GM18508 (cell line): ENCODE results near the gene CRYAB.
"Not testable (repeated sequence)": the region's sequence is repeated elsewhere in the genome, so short reads cannot be mapped to it uniquely, and the experiment has no call there.

Source experiments
- ATAC-seq: cut with Tn5 transposase; IDR thresholded peaks from one replicate; pipeline ENCODE4 v1.9.1; 2021; ENCODE audit warnings: moderate number of reproducible peaks; ENCODE audit not compliant: insufficient read depth, unreplicated experiment

Gene CRYAB

DNA sequence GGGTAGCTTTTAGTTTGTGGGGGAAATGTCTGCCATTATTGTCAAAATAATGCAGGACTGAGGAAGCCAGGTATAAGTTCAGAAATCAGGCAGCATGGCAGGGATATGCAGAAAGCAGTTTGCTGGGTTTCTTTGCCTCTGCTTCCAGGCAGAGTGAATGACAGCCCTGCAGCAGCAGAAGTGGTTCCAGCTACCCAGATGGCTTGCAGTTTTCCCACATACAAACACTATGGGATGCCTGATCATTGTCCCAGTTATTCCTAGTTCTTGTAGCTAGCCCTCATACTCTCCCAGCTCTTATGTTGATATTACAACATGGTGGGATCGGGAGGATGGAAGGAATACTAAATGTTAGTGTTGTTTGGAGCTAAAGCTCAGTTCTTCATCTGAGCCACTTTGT lies 22.7 kb upstream of the CRYAB start:
- no peak for ATAC-seq

DNA sequence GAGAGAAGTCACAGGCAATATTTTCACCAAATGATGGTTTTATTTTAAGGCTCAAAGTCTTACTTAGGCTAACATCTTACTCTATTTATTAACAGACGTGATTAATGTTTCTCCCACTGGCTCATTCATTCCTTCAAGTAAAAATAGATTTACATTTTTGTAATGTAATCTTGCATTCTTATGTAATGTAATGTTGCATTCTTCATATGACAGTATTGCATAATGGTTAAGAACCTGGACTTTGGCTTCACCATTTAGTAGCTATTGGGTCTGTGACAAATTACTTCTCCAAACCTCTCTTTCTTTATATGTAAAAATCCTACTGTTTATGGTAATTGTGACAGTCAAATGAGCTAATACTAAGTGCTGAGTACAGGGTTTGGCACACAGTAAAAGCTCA lies 22.3 kb upstream of the CRYAB start:
- no peak for ATAC-seq

DNA sequence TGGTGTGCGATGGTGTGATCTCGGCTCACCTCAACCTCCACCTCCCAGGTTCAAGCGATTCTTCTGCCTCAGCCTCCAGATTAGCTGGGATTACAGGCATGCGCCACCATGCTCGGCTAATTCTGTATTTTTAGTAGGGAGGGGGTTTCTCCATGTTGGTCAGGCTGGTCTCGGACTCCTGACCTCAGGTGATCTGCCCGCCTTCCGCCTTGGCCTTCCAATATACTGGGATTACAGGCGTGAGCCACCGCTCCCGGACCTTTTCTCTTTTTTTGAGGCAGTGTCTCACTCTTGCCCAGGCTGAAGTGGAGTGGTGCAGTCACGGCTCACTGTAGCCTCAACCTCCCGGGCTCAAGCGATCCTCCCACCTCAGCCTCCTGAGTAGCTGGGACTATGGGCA lies 21.6 kb upstream of the CRYAB start:
- not testable (repeated sequence) for ATAC-seq

DNA sequence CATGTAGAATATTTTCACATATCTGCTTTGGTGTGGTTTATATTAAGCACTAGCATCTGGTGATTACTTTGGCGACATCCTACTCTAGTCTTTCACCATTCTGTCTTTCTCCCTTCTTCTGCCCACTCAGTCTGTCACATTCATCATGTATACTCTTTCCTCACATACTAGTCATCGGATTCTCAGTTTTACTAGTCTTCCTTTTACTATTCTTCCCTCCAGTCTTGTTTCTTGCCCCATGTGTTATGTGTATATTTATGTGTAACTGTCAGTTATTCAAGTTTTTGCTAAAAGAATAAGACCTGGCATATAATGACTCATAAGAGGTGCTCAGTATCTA lies 21.0 kb upstream of the CRYAB start:
- ATAC-seq, result no peak

DNA sequence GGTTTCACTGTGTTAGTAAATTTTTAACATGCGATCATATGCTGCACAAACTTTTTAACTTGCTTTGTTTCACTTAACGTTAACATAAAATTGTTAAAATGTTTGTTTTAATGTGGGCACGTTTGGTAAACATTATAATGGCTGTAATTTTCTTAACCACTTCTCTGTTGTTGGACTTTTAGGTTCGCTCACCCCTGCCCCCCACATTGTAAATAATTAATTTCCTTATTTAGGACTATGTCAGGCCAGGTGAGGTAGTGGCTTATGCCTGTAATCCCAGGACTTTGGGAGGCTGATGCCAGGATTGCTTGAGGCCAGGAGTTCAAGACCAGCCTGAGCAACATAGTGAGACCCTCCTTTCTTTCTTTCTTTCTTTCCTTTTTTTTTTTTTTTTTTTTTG lies 18.9 kb upstream of the CRYAB start:
- no peak for ATAC-seq

DNA sequence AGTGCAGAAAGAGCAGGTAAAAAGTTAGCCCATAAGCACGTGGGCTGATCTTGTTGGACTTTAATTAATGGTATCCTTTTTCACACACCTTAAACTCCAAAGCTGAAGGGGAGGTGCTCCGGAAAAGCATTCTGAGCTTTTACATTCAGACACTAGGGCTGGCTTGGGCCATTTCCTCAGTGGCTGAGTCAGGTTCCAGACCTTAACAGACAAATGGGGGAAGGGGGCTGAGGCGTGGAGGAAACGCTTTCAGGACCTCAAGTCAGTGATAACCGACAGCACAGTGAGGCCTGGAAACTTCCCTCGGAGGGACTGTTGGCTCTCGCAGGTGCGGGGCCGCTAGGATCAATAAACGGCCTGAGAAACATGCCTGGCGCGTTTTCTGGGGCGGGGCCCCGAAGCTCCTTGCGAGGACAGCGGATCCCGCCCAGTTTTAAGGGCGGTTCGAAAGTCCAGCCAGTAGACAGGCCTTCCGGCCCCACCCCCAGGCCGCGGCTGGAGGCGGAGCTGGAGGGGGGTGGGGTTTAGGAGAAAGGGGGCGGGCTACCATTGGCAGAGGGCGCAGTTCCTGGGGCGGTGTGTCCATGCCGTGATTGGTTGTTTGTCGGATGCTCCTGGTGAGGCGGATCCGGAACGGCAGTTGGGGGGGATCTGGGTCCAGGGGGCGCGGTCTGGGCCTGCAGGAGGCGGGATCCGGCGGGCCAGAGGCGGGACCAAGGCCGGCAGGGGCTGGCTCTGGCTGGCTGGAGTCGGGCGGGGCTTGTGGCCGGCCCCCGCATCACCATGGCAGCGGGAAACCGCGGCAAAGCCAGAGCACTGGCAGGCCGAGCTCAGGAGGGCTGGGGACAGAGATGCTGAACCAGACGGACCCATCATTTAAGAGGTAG lies 15.2 kb upstream of the CRYAB start:
- ATAC-seq, result peak; percentile 75

DNA sequence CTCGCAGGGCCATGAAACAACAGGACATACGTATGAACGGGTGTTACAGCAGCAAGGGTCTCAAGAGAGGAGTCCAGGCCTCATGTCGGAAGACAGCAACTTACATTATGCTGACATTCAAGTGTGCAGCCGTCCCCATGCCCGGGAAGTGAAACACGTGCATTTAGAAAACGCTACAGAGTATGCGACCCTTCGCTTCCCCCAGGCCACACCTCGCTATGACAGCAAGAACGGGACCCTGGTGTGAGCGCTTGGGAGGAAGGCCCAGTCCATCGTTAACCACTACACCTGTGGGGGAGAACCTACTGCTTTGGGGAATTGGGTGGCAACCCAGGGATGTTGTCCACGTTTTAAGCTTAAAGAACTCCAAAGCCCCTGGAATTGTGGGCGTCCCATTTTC lies 14.4 kb upstream of the CRYAB start:
- ATAC-seq, result no peak

DNA sequence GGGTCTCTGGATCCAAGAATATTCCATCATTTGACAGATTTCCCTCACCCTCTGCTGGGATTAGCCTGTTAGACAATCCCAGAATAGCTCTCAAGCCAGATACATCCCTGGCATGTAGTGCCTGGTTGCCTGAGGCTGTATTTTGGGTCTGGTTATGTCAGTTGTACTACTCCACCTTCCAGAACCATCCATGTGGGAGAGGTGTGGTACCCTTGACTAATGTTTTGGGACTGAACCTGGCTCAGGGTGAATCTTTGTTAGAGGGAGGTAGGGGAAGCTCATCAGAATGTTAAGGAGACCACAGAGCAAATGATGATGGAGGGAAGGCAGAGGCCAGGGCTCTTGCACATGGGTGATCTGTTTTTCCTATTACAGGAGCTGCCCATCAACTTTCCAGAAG lies 12.4 kb upstream of the CRYAB start:
- no peak for ATAC-seq

DNA sequence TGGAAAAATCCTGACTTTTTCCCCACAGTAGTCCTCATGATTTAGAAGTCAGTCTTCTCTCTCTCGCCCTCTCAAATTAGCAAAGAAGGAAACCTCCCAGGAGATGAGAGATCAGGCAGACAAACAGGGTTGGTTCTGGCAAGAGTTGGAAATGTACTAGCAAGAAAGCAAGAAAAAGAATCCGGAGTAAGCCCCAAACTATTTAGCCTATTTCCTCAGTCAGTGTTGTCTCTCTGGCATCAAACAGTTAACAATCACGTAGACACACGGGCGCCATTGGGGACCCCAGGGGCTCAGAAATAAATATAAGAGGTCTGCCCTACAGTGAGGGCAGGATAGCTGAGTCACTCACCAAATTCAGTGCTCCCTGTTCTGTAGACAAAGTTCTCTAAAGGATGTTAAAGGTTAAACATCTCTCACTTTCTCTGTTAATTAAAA lies 11.8 kb upstream of the CRYAB start:
- ATAC-seq, result no peak

DNA sequence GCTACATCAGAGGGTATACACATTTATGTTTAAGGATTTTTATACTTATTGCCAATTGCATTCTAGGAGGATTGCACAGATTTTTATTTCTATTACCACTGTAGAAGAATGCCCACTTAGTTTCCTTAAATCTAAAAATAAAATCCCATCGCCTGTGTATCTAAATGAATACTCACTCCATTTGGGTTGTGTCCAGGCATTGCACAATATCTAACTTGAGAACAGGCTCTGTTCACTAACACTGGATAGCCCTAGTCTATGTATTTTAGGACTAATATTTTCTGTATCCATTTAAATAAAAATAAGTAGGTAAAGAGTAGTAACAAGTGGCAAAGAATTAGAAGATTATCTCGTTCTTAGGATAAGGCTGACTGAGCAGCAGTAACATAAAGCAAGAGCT lies 11.2 kb upstream of the CRYAB start:
- no peak for ATAC-seq

DNA sequence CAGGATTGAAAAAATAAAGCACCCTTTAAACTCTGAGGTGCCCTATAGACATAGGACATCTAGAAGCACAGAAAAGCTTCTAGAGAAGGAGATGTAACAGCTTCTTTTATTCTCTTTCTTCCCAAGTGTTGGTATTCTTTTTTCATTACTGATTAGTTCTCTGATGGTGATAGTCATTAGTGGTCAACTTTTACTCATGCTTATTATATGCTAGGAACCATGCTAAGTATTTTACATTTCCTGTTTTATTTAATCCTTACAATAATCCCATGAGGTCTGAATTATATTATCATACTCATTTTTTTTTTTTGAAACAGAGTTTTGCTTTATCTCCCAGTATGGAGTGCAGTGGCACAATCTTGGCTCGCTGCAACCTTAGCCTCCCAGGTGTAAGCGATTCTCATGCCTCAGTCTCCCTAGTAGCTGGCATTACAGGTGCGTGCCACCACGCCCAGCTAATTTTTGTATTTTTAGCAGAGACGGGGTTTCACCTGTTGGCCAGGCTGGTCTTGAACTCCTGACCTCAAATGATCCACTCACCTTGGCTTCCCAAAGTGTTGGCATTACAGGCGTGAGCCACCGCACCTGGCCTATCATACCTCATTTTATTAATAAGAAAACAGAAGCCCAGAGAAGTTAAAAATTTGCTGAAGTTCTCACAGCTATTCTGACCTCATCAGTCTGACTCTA lies 10.1 kb upstream of the CRYAB start:
- ATAC-seq, result no peak

DNA sequence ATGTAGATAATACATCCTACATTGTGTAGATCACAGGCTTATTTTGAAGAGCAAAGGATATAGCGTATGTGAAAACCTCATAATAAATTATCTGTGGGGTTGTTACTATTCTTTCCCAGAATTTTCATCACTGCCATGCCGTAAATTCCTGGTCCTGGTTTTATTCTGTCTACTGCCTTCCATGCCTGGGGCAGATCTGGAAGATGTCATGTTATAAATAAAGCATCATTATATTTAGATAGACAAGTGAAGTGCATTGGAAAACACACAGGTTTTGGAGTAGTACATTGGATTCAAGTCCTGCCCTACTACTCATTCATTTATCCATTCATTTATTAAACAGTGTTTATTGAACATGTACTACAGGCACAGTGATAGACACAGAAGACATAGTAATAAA lies 9.3 kb upstream of the CRYAB start:
- no peak for ATAC-seq

DNA sequence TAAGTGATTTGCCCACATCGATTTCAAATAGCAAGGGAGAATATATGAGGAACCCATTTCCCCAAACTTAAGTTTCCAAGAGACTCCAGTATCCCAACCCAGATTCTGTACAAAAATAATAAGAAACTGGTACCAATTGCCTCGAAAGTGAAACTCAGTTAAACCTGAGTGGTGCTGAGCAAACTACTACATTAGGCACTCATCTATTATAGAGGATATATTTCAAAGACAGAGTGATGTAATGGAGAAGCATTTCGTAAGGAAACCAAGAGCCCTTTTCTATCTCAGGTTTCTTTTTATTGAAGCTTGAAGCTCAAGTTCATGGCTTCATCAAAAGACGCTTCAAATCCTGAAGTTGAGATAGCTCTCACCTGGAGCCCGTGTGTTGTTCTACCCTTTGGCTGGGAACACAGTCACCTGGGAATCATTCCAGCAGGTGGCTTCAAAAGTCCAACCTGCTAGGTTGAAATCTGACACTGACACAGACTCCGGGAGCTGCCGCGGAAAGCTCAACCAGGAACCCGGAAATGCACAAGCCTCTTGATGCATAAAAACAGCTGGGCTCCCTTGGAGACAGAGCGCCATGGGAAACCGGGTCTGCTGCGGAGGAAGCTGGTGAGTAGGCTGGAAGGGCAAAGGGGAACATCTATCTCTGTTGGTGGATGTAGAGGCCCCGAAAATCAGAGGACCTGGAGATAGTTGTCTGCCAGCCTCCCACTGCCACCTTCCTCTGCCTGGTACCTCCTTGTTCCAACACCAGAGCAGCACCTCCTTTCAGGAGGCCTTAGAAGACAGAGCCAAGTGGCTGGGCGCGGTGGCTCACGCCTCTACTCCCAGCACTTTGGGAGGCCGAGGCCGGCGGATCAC lies 7.1 kb upstream of the CRYAB start, which contains the start of gene C11orf52:
Gene C11orf52, plus strand, starts transcription at position 524 of the 867 bp plus-strand sequence. Its CDS starts 60 bp downstream, at position 584.
- ATAC-seq, result no peak

DNA sequence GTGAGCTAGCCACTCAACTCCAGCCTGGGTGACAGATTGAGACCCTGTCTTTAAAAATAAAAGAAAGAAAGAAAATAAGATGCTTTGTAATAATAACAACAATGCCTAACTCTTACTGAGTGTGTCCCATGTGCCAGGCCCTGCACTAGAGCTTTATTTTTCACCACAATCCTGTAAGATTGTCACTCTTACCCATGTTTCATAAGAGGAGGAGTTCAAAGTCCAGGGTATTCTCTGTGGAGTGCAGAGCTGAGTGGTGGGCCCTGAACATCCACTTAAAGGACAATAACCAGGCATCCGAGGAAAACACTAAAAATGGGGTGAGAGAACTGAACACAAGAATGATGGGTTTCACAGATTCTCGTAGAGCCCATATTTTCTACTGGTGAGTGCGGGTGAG lies 6.2 kb upstream of the CRYAB start:
- no peak for ATAC-seq

DNA sequence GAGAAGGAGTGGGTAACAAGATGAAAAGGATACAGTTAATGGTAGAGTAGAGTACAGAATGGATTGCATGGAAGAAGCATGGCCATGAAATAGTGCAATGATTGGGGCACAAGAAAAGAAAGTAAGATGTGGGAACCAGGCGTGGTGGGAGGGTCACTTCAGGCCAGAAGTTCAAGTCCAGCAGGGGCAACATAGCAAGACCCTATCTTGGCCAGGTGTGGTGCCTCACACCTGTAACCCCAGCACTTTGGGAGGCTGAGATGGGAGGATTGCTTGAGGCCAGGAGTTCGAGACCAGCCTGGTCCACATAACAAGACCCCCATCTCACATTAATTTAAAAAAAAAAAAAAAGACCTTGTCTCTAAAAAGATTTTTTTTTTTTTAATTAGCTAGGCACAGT lies 5.7 kb upstream of the CRYAB start:
- no peak for ATAC-seq

DNA sequence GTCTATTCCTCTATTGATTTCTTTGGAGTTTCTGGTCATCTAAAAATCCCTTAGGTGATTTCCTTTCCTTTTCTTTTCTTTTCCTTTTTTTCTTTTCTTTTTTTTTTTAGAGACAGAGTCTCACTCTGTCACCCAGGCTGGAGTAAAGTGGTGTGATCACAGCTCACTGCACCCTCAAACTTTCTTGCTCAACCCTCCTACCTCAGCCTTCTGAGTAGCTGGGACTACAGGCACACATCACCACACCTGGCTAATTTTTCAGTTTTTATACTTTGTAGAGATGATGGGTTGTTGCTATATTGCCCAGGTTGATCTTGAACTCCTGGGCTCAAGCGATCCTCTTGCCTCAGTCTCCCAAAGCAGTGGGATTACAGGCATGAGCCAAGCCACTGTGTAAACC lies 5.2 kb upstream of the CRYAB start:
- ATAC-seq, result no peak

DNA sequence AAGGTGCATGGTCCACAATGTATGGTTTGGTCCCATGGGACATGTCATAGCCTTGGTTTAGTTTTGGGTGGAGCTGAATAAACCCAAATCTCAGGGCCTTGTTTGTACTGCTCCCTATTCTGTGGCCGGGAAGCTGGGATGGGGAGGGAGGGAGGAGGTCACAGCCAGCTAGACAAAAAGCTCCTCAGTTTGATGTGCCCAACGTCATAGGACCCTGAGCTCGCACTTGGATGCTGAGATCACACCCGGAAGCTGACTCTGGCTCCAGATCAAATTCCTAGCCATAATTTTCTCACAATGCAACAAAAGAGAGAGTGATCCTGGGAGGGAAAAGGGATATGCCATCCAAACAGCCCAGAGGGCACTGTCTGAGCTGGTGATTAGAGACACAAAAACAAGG lies 2.4 kb upstream of the CRYAB start:
- no peak for ATAC-seq

DNA sequence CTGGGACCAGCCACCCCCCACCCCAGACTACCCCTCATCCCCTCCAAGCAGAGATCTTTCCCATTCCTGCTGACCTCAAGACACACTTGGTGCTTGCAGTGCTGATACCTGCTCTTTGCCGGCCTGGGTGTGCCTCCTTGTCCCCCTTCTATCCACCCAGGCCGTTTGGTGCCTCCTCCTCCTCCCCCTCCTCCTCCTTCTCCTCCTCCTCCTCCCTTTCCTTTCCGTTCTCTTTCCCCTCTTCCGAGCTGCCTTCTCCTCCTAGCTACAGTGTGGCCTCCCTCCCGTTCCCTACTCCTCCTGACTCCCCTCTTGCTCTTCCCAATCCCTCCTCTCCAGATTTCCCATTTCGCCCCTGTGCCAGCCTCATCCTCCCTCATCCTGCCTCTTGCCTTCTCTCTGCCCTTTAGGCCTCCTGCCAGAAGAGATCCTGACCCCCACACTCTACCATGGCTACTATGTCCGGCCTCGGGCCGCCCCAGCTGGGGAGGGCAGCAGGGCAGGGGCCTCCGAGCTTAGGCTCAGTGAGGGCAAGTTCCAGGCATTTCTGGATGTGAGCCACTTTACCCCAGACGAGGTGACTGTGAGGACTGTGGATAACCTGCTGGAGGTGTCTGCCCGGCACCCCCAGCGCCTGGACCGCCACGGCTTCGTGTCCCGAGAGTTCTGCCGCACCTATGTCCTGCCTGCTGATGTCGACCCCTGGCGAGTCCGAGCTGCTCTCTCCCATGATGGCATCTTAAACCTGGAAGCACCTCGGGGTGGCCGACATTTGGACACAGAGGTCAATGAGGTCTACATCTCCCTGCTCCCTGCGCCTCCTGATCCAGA lies 1.7 kb upstream of the CRYAB start:
- no peak for ATAC-seq

DNA sequence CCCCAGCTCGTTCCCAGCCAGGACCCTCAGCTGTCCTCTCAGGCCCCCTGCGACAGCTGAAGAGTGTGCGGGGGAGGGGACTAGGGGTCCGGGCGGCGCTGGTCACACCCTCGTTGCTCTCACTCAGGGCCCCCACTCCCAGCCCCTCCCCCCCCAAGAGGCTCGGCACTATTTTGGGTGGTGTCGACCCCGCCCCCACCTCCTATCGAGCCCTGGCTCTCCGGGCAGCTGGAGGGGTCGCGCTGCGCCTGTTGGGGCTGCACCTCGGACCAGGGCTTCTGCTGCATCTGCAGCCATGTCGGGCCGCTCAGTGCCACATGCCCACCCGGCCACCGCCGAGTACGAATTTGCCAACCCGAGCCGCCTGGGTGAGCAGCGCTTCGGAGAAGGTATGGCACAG lies 965 bp upstream of the CRYAB start, which contains the start of gene HSPB2:
Gene HSPB2, plus strand, starts transcription at position 200 of the 400 bp plus-strand sequence. Its CDS starts 96 bp downstream, at position 296.
- ATAC-seq, result no peak
